Measurements from ENCODE around the gene RNF7. TPM values are rescaled to one million over a fixed set of nuclear protein-coding genes. Genes with fewer than 3 reads are reported as not detected.

Gene RNF7
- total and polyA plus RNA-seq, 8 donors = 88.1 to 107 (median 94.4) TPM

DNA sequence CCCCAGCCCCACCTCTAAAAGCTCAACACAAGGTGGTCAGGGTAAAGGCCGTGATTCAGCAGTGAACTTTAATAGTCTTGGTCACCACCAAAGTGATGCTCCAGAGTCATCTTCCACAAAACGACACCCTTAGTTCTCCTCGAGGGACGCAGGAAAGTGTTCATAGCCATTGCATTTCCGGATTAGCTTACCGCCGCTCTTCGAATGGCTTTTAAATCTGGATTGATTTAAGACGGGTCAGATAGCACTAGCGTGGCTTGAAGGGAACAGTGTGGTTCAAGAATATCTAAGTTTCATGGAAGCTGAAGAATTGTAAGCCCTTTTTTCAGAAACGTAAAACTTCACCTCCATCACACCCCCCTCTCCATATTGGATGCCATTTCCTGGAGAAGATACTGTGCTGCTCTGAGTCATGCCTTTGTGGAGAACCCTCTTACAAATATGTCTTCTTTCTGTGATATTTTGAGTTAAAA lies 829 bp downstream of the RNF7 start:
- Histone ChIP-seq H3K9me3 (no peaks in the 10 kb centered on the region), H3K27me3 (no peaks in the 10 kb centered on the region), H3K4me1 (peaks cover 15 to 53% of the 10 kb centered on the region in 2 donors), H3K4me3 (peak overlapping the region; percentile 61 to 69), H3K27ac (peak overlapping the region; percentile 91 to 94), H3K36me3 (peaks cover 0 to 11% of the 10 kb centered on the region in 2 donors)
- DNase-seq (peak in 2 of 4 donors; percentile 28 to 31), ATAC-seq (peak; percentile 43)
- TF ChIP-seq, protein P1, sequence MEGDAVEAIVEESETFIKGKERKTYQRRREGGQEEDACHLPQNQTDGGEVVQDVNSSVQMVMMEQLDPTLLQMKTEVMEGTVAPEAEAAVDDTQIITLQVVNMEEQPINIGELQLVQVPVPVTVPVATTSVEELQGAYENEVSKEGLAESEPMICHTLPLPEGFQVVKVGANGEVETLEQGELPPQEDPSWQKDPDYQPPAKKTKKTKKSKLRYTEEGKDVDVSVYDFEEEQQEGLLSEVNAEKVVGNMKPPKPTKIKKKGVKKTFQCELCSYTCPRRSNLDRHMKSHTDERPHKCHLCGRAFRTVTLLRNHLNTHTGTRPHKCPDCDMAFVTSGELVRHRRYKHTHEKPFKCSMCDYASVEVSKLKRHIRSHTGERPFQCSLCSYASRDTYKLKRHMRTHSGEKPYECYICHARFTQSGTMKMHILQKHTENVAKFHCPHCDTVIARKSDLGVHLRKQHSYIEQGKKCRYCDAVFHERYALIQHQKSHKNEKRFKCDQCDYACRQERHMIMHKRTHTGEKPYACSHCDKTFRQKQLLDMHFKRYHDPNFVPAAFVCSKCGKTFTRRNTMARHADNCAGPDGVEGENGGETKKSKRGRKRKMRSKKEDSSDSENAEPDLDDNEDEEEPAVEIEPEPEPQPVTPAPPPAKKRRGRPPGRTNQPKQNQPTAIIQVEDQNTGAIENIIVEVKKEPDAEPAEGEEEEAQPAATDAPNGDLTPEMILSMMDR (IDR thresholded peaks at IDR 0.05) = no peak
- intact Hi-C loops (cut with DNase I) = loop anchor here in 1 of 2 donors (10.0 kb wide), 1 partner anchor 136 kb away; the partner anchor contains the start of gene ATP1B3

DNA sequence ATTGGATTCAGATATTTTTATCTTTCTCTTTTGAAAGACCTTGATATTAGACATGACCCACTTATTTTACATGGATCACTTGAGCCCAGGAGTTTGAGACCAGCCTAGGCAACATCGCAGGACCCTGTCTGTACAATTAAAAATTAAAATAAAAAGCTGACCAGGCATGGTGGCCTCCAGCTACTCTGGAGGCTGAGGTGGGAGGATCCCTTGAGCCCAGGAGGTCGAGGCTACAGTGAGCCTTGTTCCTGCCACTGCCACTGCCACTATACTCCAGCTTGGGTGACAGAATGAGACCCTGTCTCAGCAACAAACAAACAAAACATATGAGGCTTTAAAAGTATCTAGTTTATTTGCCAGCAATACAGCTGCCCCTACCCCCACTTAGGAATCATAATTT lies 1.6 kb downstream of the RNF7 start:
- no peak for ATAC-seq
- Histone ChIP-seq H3K27me3 (no peaks in the 10 kb centered on the region), H3K27ac (no peak overlapping the region), H3K4me3 (peak overlapping the region; percentile 61 to 69), H3K4me1 (peaks cover 15 to 53% of the 10 kb centered on the region in 2 donors), H3K36me3 (peaks cover 0 to 20% of the 10 kb centered on the region in 2 donors), H3K9me3 (no peaks in the 10 kb centered on the region)
- intact Hi-C loops (cut with DNase I) = loop anchor here in 1 of 2 donors (10.0 kb wide), 1 partner anchor 135 kb away; the partner anchor contains the start of gene ATP1B3
- TF ChIP-seq, protein P1 (IDR thresholded peaks at IDR 0.05) = no peak
- DNase-seq = no peak

DNA sequence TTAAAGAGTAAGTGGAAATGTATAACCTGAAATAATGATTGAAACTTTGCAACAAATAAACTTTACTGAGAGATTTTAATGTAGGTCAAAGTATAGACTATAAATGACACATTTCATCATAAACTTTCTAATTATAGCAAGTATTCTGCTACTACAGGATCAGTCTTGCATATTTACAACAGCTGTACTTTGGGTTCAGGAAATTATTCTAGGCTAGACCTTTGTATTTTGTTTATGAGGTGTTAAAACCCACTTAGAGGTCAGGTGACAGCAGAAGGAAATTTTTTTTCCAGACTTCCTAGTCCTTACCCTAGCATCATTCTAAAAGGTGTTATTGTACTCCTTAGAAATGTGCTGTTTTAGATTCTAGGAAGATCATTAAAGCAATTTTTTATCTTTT lies 2.3 kb downstream of the RNF7 start:
- Histone ChIP-seq H3K36me3 (peaks cover 0 to 26% of the 10 kb centered on the region in 2 donors), H3K4me3 (peak overlapping the region in 1 of 2 donors; percentile 69), H3K27me3 (no peaks in the 10 kb centered on the region), H3K4me1 (peaks cover 15 to 53% of the 10 kb centered on the region in 2 donors), H3K9me3 (no peaks in the 10 kb centered on the region), H3K27ac (no peak overlapping the region)
- no peak for ATAC-seq
- intact Hi-C loops (cut with DNase I) = no loop called here
- TF ChIP-seq, protein P1 (IDR thresholded peaks at IDR 0.05) = no peak
- DNase-seq = no peak

DNA sequence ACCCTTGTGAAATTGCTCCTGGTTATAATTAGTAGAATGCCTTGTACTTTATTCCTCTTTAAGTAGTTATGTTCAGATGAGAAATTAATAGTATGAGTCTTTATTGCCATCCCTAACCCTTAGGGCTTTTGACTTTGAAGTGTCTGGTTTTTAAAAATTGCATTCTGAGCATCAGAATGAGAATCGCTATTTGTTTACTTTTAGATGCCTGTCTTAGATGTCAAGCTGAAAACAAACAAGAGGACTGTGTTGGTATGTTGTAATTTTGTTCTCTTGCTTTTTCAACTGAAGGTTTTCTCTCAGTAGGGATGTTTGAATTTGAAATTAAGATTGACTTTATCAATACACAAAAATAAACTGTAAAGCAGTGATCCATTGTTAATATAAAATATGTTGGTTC lies 5.2 kb downstream of the RNF7 start:
- Histone ChIP-seq H3K9me3 (no peaks in the 10 kb centered on the region), H3K4me3 (no peak overlapping the region), H3K4me1 (peaks cover 15 to 42% of the 10 kb centered on the region in 2 donors), H3K27me3 (no peaks in the 10 kb centered on the region), H3K27ac (no peak overlapping the region), H3K36me3 (peaks cover 0 to 55% of the 10 kb centered on the region in 2 donors)
- intact Hi-C loops (cut with DNase I) = no loop called here
- ATAC-seq (no peak), DNase-seq (no peak)
- TF ChIP-seq, protein P1 (IDR thresholded peaks at IDR 0.05) = no peak

GRCh38 chr3:141746962-141747361 lies 8.9 kb downstream of the RNF7 start:
- DNase-seq (no peak), ATAC-seq (no peak)
- Histone ChIP-seq H3K9me3 (no peaks in the 10 kb centered on the region), H3K4me1 (peaks cover 0 to 14% of the 10 kb centered on the region in 2 donors), H3K36me3 (peaks cover 0 to 85% of the 10 kb centered on the region in 2 donors), H3K27me3 (no peaks in the 10 kb centered on the region), H3K27ac (no peak overlapping the region), H3K4me3 (no peak overlapping the region)
- TF ChIP-seq, protein P1 (IDR thresholded peaks at IDR 0.05) = no peak
- intact Hi-C loops (cut with DNase I) = no loop called here
